GM19463 (cell line): Measurements from ENCODE around the gene UBL5.

Experiments used
- ATAC-seq: cut with Tn5 transposase; IDR thresholded peaks from one replicate; pipeline ENCODE4 v1.9.1; 2021; ENCODE audit warnings: mild to moderate bottlenecking, moderate library complexity; ENCODE audit not compliant: unreplicated experiment

Gene UBL5

DNA sequence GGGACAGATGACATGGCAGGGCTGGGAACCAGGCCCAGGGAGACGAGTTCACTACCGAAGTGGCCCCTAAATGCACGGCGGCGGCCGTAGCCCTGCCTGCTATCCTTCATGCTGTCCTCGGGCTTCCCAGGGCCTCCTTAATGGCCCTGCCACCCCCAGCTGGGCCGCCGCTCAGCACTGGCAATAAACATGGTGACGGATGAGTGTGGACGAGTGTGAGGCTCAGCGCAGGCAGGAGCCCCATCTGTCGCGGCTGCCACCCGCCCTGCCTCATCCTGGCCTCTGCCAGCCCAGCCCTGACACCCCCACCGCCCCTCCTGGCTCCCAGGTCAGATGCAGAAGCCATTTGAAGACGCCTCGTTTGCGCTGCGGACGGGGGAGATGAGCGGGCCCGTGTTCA is 21.0 kb downstream of the UBL5 start:
- ATAC-seq, result no peak

DNA sequence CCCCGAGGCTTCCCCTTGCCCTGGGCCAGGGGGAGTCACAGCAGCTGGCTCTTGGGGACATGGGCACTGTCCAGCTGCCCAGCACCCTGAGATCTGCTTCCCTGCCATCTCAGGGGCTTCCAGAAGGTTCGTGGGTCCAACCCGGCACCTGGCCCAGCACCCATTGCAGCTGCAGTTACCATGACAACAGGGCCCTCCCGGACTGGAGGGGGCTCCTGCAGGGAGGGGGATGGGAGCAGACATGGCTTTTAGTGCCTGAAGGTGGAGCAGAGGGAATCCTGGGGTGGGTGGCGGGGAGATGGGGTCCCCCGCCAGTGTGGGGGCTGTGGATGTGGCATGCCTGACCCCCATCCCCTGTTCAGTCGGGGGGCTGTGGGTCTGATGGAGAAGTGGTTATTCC is 22.1 kb downstream of the UBL5 start:
- ATAC-seq, result no peak

DNA sequence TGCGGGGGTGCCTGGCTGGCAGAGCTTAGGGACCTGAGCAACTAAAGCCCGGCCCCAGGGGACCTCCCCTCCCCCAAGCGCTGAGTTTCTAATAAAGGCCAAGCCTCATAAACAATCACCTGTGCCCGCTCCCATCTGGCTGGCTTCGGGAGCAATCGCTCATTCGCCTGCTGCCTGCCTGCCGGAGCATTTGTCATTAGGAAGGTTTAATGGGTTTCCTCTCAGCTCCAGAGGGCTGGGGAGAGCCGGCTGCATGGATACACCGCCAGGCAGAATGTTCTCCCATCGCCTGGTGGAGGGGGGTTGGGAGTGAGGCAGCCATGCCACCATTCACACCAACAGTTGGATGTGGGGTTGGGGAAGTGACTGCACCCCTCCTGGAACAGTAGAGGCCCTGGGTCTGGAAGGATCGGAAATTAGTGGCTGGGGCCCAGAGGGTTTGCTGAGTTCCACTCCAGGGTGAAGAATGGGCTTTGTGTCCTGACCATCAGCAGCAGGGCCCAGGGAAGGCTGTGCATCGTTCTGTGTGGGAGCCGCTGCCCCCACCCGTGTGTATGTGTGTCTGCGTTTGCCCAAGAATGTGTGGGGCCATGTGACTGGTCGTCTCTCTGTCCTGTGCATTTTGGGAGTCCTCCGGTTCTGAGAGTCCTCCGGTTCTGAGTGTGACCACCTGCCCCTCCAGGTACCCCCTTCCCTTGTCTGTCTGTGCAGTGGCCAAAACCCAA is 22.7 kb downstream of the UBL5 start:
- no peak for ATAC-seq

DNA sequence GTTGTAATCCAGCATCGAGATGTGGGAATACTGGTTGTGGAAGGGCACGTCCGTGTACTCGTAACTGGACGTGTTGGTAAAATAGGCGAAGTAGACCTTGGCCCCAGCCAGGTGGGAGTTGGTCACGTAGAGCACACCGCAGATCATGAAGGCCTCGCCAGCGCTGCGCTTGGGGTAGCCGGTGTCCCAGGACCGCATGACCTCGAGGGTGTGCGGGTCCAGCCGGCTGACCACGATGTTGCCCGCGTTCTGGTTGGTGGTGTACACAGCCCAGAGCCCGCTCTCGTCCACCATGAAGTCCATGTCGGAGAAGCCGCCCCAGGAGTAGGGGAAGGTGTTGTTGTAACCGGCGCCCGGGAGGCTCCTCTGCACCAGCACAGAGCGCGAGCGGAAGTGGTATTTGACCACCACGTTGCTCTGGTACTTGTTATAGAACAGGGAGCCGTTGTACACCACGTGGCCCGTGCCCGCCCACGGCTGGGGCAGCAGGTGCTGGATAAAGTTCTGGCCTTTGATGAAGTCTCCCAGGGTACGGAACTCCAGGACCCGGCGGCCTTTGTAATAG is 26.6 kb downstream of the UBL5 start:
- ATAC-seq, result no peak

DNA sequence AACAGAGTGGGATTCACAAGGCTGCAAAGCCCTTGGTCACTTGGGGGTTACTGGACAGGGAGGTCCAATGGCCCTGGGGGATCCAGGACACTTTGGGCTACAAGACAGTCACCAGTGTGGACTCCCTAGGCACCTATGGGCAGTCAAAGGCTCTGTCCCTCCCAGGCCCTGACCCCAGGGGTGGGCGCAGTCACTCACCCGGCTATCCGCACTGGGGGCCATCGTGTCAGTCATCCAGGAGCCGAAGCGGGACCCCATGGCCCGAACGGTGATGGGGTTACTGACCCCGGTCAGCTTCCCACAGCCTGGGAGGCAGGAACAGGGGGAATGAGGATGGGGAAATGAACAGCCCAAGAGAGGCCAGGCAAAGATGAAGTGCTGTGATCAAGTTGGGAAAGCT is 28.9 kb downstream of the UBL5 start:
- no peak for ATAC-seq

DNA sequence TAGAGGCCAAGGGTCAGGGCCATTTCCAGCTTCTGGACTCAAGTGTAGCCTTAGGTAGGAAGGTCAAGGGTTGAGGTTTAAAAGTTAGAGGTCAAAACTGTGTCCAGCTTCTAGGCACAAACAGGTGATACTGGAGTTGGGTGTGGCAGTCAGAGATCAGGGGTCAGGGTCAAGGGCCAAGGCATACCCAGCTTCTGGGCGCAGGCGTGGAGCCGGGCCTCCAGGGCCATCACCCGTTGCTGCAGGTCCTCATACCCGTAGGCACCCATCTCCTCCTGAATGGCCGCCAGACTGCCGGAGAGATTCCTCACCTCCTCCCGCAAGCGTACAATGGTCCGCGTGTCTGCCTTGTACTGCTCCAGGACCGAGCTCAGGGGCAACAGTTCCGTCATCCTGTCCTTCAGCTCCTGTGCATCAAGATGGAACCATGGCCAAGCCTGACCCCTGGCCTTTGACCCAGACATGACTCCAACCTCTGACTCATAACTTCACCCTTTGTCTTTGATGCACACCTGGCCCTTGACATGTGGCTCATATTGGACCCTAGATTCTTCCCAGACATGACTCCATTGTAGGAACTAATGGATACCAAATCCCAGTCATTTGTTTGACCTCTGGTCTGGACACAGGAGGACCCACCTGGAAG is 29.5 kb downstream of the UBL5 start:
- ATAC-seq, result no peak

DNA sequence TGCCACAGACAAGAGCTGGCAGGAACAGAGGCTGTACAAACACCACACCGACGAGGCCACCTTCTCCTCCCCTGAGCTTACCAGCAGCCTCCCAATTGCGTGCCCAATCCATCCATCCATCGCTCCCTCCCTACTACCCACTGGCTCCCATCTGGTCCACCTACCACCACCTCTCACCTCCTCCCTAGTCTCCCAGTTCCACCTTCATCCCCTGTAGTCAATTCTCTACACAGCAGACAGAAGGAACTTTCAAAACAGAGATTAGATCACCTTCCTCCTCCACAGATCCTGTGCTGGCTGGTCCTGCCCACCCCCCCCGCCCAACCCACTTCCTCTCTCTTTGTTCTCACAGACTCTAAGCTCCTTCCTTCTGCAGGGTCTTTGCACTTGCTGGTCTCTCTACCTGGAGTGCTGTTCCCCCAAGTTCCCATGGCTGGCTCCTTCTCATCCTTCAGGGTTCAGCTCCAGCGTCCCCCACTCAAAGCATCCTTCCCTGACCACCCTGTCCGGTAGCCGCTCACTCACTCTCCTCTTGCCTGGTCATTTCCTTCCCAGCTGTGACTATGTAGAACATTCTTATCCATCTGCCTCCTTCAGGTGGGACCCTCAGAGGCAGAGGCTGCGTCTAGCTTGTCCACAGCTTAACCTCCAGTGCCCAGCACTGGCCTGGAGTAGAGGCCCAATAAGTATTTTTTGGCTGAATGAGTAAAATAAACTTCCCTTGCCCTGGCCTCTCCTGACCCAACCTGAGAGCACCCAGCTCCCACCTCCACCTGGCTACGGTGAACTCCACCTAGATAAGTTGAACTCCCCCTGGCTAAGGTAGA is 30.4 kb downstream of the UBL5 start:
- no peak for ATAC-seq

DNA sequence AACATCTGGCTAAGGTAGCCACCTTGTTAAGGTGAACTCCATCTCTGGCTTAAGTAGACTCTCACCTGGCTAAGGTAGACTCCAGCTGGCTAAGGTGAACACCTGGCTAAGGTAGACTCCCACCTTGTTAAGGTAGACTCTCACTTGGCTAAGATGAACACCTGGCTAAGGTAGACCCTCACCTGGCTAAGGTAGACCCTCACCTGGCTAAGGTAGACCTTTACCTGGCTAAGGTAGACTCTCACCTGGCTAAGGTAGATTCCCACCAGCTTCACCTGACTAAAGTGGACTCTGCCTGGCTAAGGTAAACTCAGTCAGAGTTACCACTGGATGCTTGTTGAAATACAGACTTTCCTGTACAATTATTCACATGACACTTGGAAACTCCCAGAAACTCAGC is 31.0 kb downstream of the UBL5 start:
- no peak for ATAC-seq

DNA sequence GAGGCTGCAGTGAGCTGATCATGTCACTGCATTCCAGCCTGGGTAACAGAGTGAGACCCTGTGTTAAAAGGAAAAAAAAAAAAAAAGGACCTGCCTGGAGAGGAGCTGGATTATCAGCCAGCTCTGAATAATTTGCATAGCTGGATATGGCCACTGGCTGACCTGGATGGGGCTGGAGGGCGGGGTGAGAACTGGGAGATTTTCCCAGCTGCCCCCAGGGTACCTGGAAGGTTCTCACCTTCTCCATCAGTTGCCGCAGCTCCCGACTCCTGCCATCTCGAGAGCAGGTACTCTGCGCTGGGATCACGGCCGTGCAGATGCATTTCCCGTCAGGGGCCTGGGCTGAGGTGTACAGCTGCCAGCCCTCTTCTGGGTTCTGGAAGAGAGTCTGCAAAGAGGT is 32.7 kb downstream of the UBL5 start:
- no peak for ATAC-seq

DNA sequence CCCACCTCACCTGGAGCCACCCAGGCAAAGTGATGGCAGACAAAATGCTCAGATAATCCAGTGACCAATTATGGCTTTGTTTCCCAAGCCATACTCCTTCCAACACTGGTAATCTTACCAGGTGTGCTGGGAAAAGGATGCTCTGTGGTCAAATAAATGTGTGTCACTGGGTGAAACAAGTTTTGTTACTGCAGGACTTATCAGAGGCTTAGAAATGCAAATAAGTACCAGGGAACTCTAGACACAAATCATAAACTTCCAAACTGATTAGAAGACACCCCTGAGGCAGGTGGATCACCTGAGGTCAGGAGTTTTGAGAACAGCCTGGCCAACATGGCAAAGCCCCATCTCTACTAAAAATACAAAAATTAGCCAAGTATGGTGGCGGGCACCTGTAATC is 33.8 kb downstream of the UBL5 start:
- ATAC-seq, result no peak

DNA sequence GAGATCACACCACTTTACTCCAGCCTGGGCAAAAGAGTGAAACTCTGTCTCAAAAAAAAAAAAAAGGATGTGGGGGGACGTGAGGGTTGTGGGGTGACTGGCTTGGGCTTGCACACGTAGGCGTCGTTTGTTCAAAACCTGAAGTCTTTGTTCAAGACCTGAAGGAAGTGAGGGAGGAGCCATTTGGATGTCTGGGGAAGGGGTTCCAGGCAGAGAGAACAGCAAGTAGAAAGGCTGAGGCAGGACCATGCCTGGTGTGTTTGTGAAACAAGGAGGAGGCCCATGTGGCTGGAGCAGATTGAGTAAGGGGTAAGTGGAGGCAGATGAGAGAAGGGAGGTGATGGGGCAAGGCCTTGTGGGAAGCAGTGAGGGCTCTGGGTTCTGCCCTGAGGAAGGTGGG is 35.2 kb downstream of the UBL5 start:
- no peak for ATAC-seq

DNA sequence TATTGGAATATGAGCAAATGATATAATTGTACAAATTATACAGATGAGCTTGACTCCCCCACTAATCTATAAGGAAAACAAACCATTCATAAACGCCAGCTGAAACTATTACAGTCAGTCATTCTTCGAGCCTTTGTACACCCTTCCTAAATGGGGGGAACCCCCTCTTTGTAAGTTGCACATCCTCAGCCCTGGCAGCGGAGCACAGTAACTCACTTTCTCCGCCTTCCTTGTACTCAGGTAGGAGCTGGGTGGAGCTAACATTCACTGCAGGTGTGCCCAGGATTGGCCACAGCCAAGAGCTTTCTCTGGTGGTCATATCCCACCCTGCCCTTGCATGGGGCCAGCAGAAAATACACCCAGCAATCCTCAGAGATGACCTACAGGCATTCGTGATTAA is 36.0 kb downstream of the UBL5 start:
- no peak for ATAC-seq

DNA sequence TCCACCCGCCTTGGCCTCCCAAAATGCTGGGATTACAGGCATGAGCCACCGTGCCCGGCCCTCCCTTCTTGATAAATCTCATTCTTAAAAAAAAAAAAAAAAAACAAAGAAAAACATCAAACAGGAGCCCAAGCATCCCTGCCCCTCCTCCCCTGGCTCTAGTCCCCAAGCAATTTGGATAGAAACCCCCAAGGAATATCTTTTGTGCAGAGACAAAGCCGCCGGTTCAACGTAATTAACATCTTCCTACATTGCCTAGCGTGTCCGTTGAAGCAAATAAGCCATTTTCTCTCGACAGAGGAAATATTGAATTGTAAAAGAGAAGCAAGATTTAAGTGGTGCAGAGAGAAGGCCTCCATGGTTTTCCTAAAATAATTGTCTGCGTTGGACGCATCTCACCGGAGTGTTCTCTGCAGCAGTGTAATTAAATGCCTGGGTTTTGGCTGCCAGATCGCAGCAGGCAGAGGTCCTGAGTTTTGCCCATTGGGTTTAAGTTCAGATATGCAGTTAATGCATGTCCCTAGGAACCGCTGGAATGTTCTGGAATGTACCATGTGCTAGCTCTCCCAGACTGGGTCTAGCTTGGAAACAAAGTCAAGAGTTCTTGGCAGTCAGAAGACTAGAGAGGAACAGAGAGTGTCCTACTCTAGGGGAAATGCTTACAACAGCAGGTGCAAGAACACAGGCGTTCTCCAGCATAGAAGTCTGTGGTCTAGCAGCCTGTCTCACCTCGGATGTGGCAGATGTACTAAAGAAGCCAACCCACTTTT is 38.2 kb downstream of the UBL5 start:
- no peak for ATAC-seq

DNA sequence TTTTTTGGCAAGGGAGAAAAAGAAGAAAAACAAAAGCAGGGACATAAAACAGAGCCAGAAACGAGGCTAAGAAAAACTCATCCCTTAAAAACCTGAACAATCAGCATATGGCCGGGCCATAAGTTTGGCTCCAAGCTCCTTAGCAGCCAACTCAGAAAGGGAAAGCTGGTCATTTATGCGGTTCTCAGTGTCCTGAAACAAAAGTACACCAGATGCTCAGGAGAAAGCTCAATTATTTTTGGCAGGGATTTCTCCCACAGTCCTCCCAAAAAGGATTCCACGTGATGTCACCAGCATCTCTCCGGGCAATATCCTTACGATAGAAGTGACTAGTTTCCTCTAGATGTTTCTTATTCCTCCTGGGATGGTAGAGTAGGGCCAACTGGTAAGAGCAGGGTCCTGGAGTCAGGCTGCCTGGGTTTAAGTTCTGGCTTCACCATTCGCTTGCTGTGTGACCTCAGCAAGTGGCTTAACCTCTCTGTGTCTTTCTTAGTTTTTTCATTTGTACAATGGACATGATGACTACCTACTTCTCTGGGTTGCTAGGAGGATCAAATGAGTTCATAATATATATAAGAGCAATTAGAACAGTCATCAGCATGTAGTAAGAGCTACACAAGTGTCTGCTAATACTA is 41.4 kb downstream of the UBL5 start:
- ATAC-seq, result no peak

DNA sequence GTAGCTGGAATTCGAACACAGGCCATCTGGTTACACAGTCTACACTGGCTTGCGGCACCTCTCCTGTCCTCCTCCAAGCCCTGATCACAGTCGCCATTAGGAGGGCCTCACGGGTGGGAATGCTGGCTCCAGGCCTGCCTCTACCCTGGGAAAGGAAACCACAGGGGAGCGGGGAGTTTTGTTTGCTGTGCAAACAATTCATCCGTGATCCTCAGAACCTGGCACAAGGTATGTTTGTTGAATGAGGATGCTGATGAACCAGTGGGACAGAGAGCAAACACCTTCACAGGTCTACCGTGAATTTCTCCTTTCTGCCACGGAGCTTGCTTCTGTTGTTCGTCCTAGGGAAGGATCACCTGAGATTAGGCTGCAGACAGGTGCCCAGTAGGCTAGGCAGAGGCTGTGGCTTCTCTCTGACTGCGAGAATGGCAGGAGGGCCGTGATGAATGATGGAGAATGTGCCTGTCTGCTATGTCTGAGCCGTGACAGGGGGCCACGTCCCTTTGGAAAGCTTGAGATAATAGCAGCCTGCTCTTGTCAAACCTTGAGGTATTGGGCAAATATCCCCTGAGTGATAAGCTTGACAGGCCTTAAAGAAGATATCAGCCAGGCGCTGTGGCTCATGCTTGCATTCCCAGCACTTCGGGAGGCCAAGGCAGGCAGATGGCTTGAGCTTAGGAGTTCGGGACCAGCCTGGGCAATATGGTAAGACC is 44.1 kb downstream of the UBL5 start:
- no peak for ATAC-seq

DNA sequence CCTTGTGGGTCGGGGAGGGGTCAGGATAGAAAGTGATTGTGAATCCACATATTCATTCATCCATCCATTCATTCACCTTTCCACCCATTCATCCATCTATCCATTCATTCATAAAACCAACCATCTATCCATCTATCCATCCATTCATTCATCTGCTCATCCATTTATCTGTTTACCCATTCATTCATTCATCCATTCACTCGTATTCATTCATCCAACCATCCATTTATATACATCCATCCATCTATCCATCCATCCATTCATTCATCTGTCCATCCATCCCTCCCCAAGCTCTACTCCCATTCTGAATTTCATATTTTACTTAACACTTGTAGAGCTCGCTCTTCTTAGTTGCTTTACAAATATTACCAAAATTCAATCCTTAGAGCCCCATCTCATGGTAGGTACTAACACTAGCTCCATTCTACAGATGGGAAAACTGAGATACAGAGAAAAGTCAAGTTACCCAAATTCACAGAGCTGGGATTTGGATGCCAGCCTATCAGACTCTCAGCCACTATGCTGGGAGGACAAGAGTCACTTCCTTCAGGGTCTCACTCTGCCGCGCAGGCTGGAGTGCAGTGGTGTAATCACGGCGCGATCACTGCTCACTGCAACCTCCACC is 45.0 kb downstream of the UBL5 start:
- ATAC-seq, result no peak

DNA sequence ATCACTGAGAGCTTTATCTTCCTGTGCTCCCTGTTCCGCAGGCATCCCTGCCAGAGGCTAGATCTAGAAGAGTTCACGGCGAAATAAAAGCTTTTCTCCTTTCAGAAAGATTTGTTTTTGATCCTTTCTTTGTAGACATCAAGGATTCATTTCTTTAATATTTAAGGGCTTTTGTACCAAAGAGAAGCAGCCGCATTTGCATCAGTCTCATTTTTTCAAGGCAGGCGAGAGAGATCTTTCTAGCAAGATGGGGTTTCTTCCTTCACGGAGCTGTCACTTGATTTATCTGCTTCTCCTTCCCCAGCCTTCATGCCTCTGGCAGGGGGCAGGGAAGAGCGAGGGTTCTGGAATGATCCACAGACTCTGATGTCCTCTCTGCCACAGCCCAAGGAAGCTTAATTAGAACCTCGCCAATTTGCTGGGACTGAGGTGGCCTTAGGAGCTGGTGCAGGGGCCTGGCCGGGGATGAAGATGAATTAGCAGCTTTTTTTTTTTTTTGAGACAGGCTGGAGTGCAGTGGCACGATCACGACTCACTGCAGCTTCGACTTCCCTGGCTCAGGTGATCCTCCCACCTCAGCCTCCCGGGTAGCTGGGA is 47.4 kb downstream of the UBL5 start:
- ATAC-seq, result no peak

DNA sequence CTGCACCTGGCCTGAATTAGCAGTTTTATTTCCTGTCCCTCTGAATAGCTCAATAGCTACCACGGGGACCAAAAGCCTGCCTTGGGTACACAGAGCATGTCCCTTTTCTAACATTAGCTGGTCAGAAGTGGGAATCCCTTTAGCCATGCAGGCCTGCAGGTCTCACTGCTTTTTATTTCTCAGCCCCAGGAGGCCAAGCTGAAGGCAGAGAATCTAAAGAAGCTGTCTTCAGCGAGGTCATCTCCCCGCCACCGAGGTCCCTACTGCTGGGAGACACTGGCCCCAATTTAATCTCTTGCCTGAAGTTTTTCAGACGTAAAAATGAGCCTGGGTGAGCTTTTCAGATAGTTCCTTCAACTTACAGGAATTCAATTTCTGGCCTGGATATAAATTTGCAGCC is 48.1 kb downstream of the UBL5 start:
- ATAC-seq, result no peak
